K562 (cell line): ENCODE data around the gene SCYL1. TPM values are rescaled to one million over a fixed set of nuclear protein-coding genes. Genes with fewer than 3 reads are reported as not detected.

Experiments
- E2F8 ChIP-seq: fragments of 450-650 bp; IDR thresholded peaks from 2 replicates; pipeline ENCODE4 v1.7.1; 2018; ENCODE audit warnings: mild to moderate bottlenecking, low read depth; ENCODE audit not compliant: partially characterized antibody
- NCOA6 ChIP-seq: fragments of 450-650 bp; IDR thresholded peaks from 2 replicates; pipeline ENCODE4 v1.6.1; 2017; ENCODE audit warnings: mild to moderate bottlenecking
- PATZ1 ChIP-seq: fragments of 250-450 bp; sonication (Bioruptor Pico); IDR thresholded peaks from 2 replicates; pipeline ENCODE4 v1.5.0; 2020; ENCODE audit warnings: mild to moderate bottlenecking, borderline replicate concordance
- RBM17 ChIP-seq: fragments of 200-400 bp; formaldehyde crosslinking; IDR thresholded peaks from 2 replicates; pipeline ENCODE4 v1.6.1; 2017; ENCODE audit warnings: low read depth, mild to moderate bottlenecking, low read length, borderline replicate concordance
- TGIF2 ChIP-seq: sonication (generic); formaldehyde crosslinking; IDR thresholded peaks from 2 replicates; pipeline ENCODE4 v1.8.1; 2022; ENCODE audit warnings: mild to moderate bottlenecking, missing genetic modification reagents, moderate library complexity
- ZBTB7A ChIP-seq: IDR thresholded peaks from 2 replicates; pipeline ENCODE4 v1.6.1; 2011; ENCODE audit warnings: low read depth, mild to moderate bottlenecking, low read length, moderate library complexity, borderline replicate concordance; ENCODE audit not compliant: control insufficient read depth
- ZNF436 ChIP-seq: fragments of 250-450, 450-650 bp; sonication (Bioruptor Pico); formaldehyde crosslinking; IDR thresholded peaks from 2 replicates; pipeline ENCODE4 v1.7.0; 2020; ENCODE audit warnings: mild to moderate bottlenecking
- polyA plus RNA-seq, 8 experiments: library from polyadenylated mRNA; depleted of rRNA in 4 of 8; stranded (reverse) in 5 of 8; unstranded in 3 of 8; fragments of >200 nt; fragmentation: Nextera tagmentation in 2 of 8; fragmentation: Illumina TruSeq in 1 of 8; extraction: Ambion mirVana in 2 of 8; extraction: Trizol in 1 of 8; gene quantifications; 2 replicates each; pipeline versions ENCODE4 v1.2.1 to v1.2.3, GENCODE V29; 2011 to 2014; ENCODE audit warnings: inconsistent platforms in 1 of 8, missing spikeins in 1 of 8
- total RNA-seq, 7 experiments: library from RNA; depleted of rRNA in 6 of 7; stranded (reverse); fragments of >200 nt in 6 of 7; fragmentation: Illumina TruSeq in 2 of 7; extraction: Trizol in 2 of 7; gene quantifications; 2 replicates each; pipeline versions ENCODE4 v1.2.1 to v1.2.3, GENCODE V29; 2011 to 2021; ENCODE audit warnings: low replicate concordance in 1 of 7
- TF ChIP-seq, protein P1 (sequence below): fragments of 450-650 bp; IDR thresholded peaks from 2 replicates; pipeline ENCODE4 v1.6.1; 2017; ENCODE audit warnings: antibody characterized with exemption, mild to moderate bottlenecking
- TF ChIP-seq, protein P2 (sequence below), 2 experiments: fragments of 450-650 bp; IDR thresholded peaks; 2 replicates each; pipeline ENCODE4 v1.6.1; 2016
- TF ChIP-seq, protein P3 (sequence below): sonication (generic); formaldehyde crosslinking; IDR thresholded peaks from 2 replicates; pipeline ENCODE4 v1.8.0; 2022; ENCODE audit warnings: mild to moderate bottlenecking, missing genetic modification reagents

SCYL1 gene
- total and polyA plus RNA-seq, 9 of the 15 experiments (the other 6 are each of a cell fraction or from before 2014, with no cell fraction given): 1.9 to 145 (median 57.6) TPM

DNA sequence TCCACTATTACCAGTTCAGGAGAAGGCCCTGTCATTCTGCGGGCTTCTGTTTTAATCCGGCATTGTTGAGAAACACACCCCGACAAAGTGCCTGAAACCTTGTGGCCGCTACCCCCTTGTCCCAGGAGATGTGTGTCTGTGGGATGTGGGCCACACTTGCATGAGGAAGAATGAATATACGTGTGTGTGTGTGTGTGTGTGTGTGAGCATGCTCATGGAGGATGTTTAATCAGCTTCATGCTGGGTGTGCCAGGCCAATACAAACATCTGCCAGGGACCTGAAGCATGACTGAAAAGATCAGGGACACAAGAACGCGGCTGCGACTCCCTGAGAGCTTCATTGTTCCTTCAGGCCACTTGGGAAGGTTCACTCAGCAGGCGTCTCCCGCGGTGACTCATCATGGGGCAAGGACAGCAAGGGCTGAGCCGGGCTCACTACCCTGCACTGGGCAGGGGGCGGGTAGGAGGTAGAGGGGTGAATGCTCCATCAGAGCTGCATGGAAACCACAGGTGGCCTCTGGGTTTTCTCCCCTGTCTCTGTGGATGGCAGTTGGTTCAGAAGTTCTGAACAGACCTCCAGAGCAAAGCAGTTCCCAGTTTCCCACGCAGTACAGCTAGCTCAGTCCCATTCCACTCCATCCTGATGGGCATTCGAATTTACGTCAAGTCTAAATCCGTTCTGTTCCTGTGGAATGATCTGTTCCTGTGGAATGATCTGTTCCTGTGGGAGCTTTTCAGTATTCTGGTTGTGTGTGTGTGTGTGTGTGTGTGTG lies 33.1 kb upstream of the SCYL1 start (continued):
- TF ChIP-seq ZBTB7A (peak; percentile 26; the same call in 1 of the 2 replicates), PATZ1 (CRISPR knock-in tag) (no peak), RBM17 (no peak), E2F8 (no peak), TGIF2 (CRISPR knock-in tag) (no peak), NCOA6 (no peak), ZNF436 (CRISPR knock-in tag) (no peak)
- TF ChIP-seq, protein P1, sequence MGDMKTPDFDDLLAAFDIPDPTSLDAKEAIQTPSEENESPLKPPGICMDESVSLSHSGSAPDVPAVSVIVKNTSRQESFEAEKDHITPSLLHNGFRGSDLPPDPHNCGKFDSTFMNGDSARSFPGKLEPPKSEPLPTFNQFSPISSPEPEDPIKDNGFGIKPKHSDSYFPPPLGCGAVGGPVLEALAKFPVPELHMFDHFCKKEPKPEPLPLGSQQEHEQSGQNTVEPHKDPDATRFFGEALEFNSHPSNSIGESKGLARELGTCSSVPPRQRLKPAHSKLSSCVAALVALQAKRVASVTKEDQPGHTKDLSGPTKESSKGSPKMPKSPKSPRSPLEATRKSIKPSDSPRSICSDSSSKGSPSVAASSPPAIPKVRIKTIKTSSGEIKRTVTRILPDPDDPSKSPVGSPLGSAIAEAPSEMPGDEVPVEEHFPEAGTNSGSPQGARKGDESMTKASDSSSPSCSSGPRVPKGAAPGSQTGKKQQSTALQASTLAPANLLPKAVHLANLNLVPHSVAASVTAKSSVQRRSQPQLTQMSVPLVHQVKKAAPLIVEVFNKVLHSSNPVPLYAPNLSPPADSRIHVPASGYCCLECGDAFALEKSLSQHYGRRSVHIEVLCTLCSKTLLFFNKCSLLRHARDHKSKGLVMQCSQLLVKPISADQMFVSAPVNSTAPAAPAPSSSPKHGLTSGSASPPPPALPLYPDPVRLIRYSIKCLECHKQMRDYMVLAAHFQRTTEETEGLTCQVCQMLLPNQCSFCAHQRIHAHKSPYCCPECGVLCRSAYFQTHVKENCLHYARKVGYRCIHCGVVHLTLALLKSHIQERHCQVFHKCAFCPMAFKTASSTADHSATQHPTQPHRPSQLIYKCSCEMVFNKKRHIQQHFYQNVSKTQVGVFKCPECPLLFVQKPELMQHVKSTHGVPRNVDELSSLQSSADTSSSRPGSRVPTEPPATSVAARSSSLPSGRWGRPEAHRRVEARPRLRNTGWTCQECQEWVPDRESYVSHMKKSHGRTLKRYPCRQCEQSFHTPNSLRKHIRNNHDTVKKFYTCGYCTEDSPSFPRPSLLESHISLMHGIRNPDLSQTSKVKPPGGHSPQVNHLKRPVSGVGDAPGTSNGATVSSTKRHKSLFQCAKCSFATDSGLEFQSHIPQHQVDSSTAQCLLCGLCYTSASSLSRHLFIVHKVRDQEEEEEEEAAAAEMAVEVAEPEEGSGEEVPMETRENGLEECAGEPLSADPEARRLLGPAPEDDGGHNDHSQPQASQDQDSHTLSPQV: peak; percentile 86
- TF ChIP-seq, protein P2, sequence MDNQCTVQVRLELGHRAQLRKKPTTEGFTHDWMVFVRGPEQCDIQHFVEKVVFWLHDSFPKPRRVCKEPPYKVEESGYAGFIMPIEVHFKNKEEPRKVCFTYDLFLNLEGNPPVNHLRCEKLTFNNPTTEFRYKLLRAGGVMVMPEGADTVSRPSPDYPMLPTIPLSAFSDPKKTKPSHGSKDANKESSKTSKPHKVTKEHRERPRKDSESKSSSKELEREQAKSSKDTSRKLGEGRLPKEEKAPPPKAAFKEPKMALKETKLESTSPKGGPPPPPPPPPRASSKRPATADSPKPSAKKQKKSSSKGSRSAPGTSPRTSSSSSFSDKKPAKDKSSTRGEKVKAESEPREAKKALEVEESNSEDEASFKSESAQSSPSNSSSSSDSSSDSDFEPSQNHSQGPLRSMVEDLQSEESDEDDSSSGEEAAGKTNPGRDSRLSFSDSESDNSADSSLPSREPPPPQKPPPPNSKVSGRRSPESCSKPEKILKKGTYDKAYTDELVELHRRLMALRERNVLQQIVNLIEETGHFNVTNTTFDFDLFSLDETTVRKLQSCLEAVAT (IDR thresholded peaks at IDR 0.05): peak; percentile 71 to 77; a peak in 2 of 4 replicates
- TF ChIP-seq, protein P3, sequence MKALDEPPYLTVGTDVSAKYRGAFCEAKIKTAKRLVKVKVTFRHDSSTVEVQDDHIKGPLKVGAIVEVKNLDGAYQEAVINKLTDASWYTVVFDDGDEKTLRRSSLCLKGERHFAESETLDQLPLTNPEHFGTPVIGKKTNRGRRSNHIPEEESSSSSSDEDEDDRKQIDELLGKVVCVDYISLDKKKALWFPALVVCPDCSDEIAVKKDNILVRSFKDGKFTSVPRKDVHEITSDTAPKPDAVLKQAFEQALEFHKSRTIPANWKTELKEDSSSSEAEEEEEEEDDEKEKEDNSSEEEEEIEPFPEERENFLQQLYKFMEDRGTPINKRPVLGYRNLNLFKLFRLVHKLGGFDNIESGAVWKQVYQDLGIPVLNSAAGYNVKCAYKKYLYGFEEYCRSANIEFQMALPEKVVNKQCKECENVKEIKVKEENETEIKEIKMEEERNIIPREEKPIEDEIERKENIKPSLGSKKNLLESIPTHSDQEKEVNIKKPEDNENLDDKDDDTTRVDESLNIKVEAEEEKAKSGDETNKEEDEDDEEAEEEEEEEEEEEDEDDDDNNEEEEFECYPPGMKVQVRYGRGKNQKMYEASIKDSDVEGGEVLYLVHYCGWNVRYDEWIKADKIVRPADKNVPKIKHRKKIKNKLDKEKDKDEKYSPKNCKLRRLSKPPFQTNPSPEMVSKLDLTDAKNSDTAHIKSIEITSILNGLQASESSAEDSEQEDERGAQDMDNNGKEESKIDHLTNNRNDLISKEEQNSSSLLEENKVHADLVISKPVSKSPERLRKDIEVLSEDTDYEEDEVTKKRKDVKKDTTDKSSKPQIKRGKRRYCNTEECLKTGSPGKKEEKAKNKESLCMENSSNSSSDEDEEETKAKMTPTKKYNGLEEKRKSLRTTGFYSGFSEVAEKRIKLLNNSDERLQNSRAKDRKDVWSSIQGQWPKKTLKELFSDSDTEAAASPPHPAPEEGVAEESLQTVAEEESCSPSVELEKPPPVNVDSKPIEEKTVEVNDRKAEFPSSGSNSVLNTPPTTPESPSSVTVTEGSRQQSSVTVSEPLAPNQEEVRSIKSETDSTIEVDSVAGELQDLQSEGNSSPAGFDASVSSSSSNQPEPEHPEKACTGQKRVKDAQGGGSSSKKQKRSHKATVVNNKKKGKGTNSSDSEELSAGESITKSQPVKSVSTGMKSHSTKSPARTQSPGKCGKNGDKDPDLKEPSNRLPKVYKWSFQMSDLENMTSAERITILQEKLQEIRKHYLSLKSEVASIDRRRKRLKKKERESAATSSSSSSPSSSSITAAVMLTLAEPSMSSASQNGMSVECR: no peak
